ENCODE results near the gene COL20A1. TPM values are rescaled to one million over a fixed set of nuclear protein-coding genes. Genes with fewer than 3 reads are reported as not detected.

The COL20A1 gene
- total and polyA plus RNA-seq, 2 of the 13 experiments (the other 11 are each of a cell fraction or from before 2014, with no cell fraction given): not detected

GRCh38 chr20:63290677-63291472 is 2.1 kb upstream of the COL20A1 start (continued):
- no peak for TF ChIP-seq NFAT5 (CRISPR knock-in tag; IDR thresholded peaks at IDR 0.05)
- TF ChIP-seq DBP (CRISPR knock-in tag; IDR thresholded peaks at IDR 0.05; ENCODE audit: not compliant biosample characterization): no peak
- no peak for TF ChIP-seq ZNF546 (CRISPR knock-in tag; conservative IDR thresholded peaks at IDR 0.05)
- TF ChIP-seq PBX3 (CRISPR knock-in tag; IDR thresholded peaks at IDR 0.05; ENCODE audit: borderline replicate concordance): no peak
- TF ChIP-seq ZBTB37 (CRISPR knock-in tag; IDR thresholded peaks at IDR 0.05): no peak
- no peak; the same call in 1 of the 2 replicates for TF ChIP-seq ATF2 (CRISPR knock-in tag; IDR thresholded peaks at IDR 0.05)
- TF ChIP-seq ZNF407 (CRISPR knock-in tag; IDR thresholded peaks at IDR 0.05; ENCODE audit: not compliant biosample characterization): no peak
